ENCODE data around the gene TMEM52. TPM values are rescaled to one million over a fixed set of nuclear protein-coding genes. Genes with fewer than 3 reads are reported as not detected.

TMEM52 gene
- polyA plus RNA-seq, 3 donors: 2.3 TPM; not detected in 2

DNA sequence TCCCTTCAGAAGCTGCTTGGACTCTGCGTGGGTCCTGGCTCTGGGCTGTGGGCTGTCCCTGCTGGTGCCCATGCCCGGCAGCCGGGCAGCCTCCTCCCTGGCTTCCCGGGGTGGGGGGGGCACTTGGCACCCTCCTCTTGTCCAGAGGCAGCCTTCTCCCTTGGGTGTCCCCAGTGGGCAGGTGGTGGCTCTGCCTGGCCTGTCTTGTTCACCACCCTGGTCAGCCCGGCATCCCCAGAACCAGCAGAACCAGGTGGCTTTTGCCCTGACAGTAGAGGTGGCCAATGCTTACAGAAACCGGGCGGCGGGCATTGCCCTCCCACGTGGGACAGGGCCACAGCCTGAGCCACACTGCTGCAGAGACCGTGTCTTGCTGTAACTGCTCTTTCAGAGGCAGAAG, 46.5 kb upstream of the TMEM52 start:
- DNase-seq: no peak
- H3K27ac Mint-ChIP-seq: no peak overlapping the region
- intact Hi-C loops (cut with micrococcal nuclease): no loop called here
- no peaks in the 10 kb centered on the region for H3K4me1 Mint-ChIP-seq
- Histone ChIP-seq H3K79me2 (ENCODE audit: insufficient read depth, low read length) (no peaks in the 10 kb centered on the region), H3K9ac (ENCODE audit: insufficient read depth, low read length, poor library complexity, severe bottlenecking) (no peak overlapping the region), H4K20me1 (ENCODE audit: insufficient read depth, low read length) (no peaks in the 10 kb centered on the region), H3K9me3 (replicated peaks in 1 of 2; ENCODE audit: control insufficient read depth in 1 of 2, insufficient read depth in 1 of 2, low read length in 2 of 2) (peaks cover 0 to 2% of the 10 kb centered on the region in 2 donors), H3K4me1 (ENCODE audit: control insufficient read depth in 1 of 2, insufficient read depth in 2 of 2, low read length in 2 of 2) (peaks cover 0 to 2% of the 10 kb centered on the region in 2 donors), H3K4me2 (replicated peaks; ENCODE audit: extremely low read depth, low read length, poor library complexity, severe bottlenecking) (no peak overlapping the region), H3K36me3 (replicated peaks in 1 of 2; ENCODE audit: control insufficient read depth in 1 of 2, insufficient read depth in 2 of 2, low read length in 2 of 2) (no peaks in the 10 kb centered on the region), H2AFZ (ENCODE audit: insufficient read depth, low read depth, low read length, poor library complexity, severe bottlenecking) (no peak overlapping the region), H3K4me3 (replicated peaks in 1 of 3; ENCODE audit: low read depth in 2 of 3, low read length in 3 of 3) (no peak overlapping the region), H3K27ac (ENCODE audit: low read depth in 1 of 2, low read length in 2 of 2) (no peak overlapping the region), H3K27me3 (ENCODE audit: control insufficient read depth in 2 of 2, insufficient read depth in 2 of 2, low read length in 2 of 2) (peaks cover 0 to 3% of the 10 kb centered on the region in 2 donors)
- H3K27me3 Mint-ChIP-seq (ENCODE audit: low read depth in 3 of 3): peaks cover 14 to 29% (median 22%) of the 10 kb centered on the region in 3 donors
- TF ChIP-seq, protein P1, sequence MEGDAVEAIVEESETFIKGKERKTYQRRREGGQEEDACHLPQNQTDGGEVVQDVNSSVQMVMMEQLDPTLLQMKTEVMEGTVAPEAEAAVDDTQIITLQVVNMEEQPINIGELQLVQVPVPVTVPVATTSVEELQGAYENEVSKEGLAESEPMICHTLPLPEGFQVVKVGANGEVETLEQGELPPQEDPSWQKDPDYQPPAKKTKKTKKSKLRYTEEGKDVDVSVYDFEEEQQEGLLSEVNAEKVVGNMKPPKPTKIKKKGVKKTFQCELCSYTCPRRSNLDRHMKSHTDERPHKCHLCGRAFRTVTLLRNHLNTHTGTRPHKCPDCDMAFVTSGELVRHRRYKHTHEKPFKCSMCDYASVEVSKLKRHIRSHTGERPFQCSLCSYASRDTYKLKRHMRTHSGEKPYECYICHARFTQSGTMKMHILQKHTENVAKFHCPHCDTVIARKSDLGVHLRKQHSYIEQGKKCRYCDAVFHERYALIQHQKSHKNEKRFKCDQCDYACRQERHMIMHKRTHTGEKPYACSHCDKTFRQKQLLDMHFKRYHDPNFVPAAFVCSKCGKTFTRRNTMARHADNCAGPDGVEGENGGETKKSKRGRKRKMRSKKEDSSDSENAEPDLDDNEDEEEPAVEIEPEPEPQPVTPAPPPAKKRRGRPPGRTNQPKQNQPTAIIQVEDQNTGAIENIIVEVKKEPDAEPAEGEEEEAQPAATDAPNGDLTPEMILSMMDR (IDR thresholded peaks at IDR 0.05): no peak
- no peak overlapping the region for H3K4me3 Mint-ChIP-seq
- WGBS (ENCODE audit: insufficient coverage): 87% methylated on average over 10 of the region's 10 CpGs
- no peaks in the 10 kb centered on the region for H3K36me3 Mint-ChIP-seq
- H3K9me3 Mint-ChIP-seq: peaks cover 0 to 7% (median 0%) of the 10 kb centered on the region in 7 donors

- Histone ChIP-seq H4K20me1 (ENCODE audit: insufficient read depth, low read length) (no peaks in the 10 kb centered on the region), H3K9ac (ENCODE audit: insufficient read depth, low read length, poor library complexity, severe bottlenecking) (no peak overlapping the region), H3K4me1 (ENCODE audit: control insufficient read depth in 1 of 2, insufficient read depth in 2 of 2, low read length in 2 of 2) (peaks cover 3 to 5% of the 10 kb centered on the region in 2 donors), H3K27ac (ENCODE audit: low read depth in 1 of 2, low read length in 2 of 2) (no peak overlapping the region), H3K4me2 (replicated peaks; ENCODE audit: extremely low read depth, low read length, poor library complexity, severe bottlenecking) (no peak overlapping the region), H3K36me3 (replicated peaks in 1 of 2; ENCODE audit: control insufficient read depth in 1 of 2, insufficient read depth in 2 of 2, low read length in 2 of 2) (no peaks in the 10 kb centered on the region), H3K79me2 (ENCODE audit: insufficient read depth, low read length) (no peaks in the 10 kb centered on the region), H3K9me3 (replicated peaks in 1 of 2; ENCODE audit: control insufficient read depth in 1 of 2, insufficient read depth in 1 of 2, low read length in 2 of 2) (no peaks in the 10 kb centered on the region), H3K4me3 (replicated peaks in 1 of 3; ENCODE audit: low read depth in 2 of 3, low read length in 3 of 3) (no peak overlapping the region), H3K27me3 (ENCODE audit: control insufficient read depth in 2 of 2, insufficient read depth in 2 of 2, low read length in 2 of 2) (peaks cover 0 to 5% of the 10 kb centered on the region in 2 donors), H2AFZ (ENCODE audit: insufficient read depth, low read depth, low read length, poor library complexity, severe bottlenecking) (no peak overlapping the region)
- Mint-ChIP-seq H3K9me3 (peaks cover 0 to 7% (median 0%) of the 10 kb centered on the region in 7 donors), H3K27ac (no peak overlapping the region), H3K4me3 (no peak overlapping the region), H3K27me3 (ENCODE audit: low read depth in 3 of 3) (peaks cover 14 to 36% (median 23%) of the 10 kb centered on the region in 3 donors), H3K36me3 (no peaks in the 10 kb centered on the region), H3K4me1 (no peaks in the 10 kb centered on the region)
- TF ChIP-seq, protein P1 (IDR thresholded peaks at IDR 0.05): no peak
- intact Hi-C loops (cut with micrococcal nuclease): loop anchor here (5.0 kb wide), 2 partner anchors 77 to 82 kb away; no protein-coding TSS in a partner anchor
- no peak for DNase-seq
- whole genome bisulfite sequencing (ENCODE audit: insufficient coverage): 78% methylated on average over 23 of the region's 25 CpGs
These were observed 45.7 kb upstream of the TMEM52 start for GRCh38 chr1:1964811-1965210.
